GM18502 (cell line): ENCODE results near the gene PTPRN2.
"Not testable (repeated sequence)": the region's sequence is repeated elsewhere in the genome, so short reads cannot be mapped to it uniquely, and the experiment has no call there.

Experiments
- ATAC-seq: cut with Tn5 transposase; IDR thresholded peaks from one replicate; pipeline ENCODE4 v1.9.1; 2021; ENCODE audit warnings: mild to moderate bottlenecking; ENCODE audit not compliant: unreplicated experiment, poor library complexity

The PTPRN2 gene

DNA sequence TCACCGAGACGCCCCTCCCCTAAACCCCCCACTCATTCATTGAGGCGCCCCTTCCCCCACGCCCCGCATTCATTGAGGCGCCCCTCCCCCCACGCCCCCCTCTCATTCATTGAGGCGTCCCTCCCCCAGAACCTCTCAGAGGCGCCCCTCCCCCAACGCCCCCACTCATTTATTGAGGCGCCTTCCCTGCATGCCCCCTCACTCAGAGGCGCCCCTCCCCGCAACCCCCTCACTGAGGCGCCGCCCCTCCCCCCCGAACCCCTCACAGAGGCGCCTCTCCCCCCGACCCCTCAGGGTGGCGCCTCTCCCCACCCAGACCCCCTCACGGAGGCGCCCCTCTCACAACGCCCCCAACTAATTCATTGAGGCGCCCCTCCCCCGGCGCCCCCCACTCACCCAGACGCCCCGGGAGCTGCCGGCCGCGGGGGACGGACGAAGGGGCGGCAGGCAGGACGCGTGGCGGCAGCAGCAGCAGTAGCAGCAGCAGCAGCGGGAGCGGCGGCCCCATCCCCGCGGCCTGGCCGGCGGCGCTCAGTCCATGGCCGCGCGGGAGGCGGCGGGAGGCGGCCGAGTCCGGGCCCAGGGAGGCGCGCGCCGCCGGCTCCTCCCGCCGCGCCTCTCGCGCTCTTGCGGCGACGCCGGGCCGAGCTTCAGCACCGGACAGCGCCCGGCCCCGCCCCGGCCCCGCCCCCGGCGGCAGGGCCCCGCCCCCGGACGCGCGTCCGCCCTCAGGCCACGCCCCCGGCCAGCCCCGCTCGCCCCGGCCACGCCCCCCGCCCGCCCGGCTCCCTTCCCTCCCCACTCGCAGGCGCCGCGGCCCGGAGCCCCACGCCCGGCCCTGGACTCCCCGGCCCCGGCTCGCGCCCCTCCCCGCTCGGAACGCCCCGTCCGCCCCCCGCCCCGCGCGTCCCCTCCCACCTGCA lies at the start of gene PTPRN2:
TSS of gene PTPRN2 (minus strand) at position 662 of the 923 bp plus-strand sequence.
- peak; percentile 80 for ATAC-seq

DNA sequence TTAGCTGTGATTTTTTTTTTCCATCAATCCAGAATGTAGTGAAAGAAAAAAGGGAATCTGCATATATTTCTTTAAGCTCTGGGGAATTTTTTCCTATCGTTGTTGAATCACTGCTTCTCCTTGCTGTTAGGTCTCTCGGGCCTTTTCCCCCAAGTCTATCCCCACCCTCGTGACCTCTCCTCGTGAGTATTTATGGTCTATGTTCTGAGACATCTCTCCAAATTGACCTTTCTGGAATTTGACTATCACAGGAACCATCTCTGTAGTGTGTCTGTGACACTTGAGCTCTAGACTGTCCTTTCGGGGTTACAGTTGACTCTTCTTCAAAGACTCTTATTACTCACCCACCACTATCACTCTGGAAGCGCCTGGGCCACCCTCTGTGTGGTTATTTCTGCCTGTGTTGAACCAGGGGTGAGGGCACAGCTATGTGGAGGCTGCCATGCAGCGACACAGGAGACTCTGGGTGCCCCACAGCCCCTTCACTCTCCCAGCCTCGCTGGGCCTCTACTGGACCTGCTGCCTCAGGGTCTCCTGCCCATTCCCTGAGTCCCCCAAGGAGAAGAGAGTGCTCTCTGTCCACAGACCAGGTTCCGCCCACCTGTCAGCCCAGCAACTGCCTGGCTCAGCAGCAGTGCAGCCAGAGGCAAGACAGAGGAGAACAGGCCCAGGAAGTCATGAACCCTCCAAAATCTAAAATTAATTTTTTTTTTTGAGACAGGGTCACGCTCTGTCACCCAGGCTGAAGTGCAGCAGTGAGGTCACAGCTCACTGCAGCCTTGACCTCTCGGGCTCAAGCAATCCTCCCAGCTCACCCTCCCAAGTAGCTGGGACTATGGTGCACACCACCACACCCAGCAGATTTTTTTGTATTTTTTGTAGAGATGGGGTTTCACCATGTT lies 45.7 kb upstream of the PTPRN2 start:
- ATAC-seq = peak; percentile 78

DNA sequence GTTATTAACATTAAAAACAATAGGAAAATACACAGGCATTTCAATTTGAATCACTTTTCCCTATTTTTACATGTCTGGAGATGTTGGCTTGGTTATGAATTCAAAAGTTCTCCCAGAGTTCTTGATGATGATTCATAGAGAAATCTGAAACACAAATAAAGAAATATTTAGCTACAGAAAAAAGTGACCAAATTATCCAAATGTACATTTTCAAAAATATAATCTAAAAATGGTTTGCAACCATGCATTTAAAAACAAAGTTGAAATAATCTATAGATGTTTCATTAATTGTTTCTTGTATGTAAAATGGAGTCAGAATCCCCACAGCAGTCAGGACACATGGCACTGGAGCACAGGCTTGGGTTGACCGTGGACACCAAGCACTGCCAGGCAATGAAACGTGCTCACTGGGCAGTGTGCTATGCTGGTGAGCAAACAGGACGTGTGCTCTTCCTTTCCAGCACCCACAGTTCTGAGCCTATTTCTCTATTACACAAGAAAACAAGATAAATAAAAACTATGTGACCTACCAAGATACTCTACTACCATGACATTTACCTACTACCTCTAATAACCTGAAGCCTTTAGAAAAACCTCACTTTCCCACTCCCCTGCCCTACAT lies 44.1 kb upstream of the PTPRN2 start:
- ATAC-seq = no peak

DNA sequence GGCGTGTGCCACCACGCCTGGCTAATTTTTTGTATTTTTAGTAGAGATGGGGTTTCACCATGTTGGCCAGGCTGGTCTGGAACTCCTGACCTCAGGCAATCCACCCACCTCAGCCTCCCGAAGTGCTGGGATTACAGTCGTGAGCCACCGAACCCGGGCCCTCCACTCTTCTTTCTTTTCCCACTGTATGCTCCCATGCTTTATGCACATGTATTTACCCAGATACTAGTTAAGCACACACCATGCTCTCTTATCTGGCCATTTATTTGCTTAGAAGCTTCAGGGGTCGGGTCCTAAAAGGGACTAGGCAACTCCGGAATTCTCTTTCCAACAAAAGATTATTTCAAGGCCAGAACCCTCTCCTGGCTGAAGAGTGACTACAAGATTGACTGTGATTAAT lies 38.7 kb upstream of the PTPRN2 start:
- ATAC-seq = not testable (repeated sequence)

- ATAC-seq = no peak
Observed at GRCh38 chr7:158623241-158623640, 35.6 kb upstream of the PTPRN2 start.

DNA sequence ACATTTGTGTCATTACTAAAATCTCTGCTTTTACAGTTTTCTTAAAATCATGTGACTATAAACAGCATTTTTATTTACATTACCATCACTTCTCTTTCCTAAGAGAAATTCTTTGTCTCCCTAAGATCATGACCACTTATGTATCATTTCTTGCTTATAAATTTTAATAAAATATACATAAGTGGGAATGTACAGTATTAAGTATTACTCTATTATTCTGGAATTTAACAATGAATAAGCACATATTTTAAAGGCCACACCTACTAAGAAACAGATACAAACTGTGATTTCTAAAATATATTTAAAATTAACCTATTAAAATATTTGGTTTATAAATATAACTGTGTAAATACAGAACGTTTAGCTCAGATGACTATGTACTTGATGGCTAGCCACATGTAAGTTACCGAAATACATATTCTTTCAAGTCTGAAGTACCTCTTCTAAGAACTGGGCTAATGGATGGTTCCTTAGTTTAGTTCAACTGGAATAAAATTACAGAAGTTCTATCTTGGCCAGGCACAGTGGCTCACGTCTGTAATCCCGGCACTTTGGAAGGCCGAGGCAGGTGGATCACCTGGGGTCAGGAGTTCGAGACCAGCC lies 33.3 kb upstream of the PTPRN2 start:
- no peak for ATAC-seq

- ATAC-seq = no peak
Observed at GRCh38 chr7:158620418-158620817, 32.8 kb upstream of the PTPRN2 start.

GRCh38 chr7:158618745-158619140 lies 31.1 kb upstream of the PTPRN2 start:
- no peak for ATAC-seq

- no peak for ATAC-seq
Observed at GRCh38 chr7:158617737-158618128, 30.1 kb upstream of the PTPRN2 start.

- ATAC-seq = no peak
Observed at GRCh38 chr7:158616050-158616449, 28.4 kb upstream of the PTPRN2 start.

DNA sequence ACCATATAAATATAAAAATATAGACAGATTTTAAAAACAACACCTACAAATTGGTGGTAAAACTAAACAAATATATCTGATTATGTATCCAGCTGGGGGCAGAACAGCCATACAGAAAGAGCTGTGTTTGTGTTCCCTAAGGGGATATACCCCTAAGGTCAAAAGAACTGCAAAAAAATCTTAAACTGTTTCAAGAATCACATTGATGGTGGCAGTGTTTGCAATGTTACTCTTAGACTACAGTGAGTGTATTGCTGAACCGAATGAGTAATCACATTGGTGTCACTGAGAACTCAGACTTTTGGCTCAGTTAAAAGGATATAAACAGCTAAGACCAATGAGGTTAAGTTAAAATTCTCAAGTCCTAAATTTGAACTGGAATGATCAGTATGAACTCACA lies 27.1 kb upstream of the PTPRN2 start:
- no peak for ATAC-seq

- peak; percentile 96 for ATAC-seq
Observed at GRCh38 chr7:158613481-158613880, 25.9 kb upstream of the PTPRN2 start.

GRCh38 chr7:158612546-158612945 lies 24.9 kb upstream of the PTPRN2 start:
- ATAC-seq = no peak

DNA sequence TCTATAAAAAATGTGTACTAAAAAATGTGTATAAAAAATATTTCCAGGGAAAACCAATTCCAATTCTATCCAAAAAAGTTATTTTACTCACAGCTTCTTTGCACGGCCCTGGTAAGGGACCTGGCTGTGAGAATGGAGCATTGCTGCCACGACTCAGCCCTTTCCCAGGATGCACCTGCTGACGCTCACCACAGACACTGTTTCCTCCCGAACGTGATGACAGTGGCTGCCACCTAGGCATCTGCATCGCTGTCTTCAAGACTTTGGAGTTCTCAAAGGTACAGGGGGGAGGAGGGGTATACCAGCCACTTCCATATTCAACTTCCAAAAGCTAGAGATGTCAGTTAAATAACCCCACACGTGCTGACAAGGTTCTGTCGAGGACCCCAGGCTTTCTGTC lies 23.9 kb upstream of the PTPRN2 start:
- ATAC-seq = no peak

- no peak for ATAC-seq
Observed at GRCh38 chr7:158609313-158609974, 21.8 kb upstream of the PTPRN2 start.

GRCh38 chr7:158607563-158607962 lies 19.9 kb upstream of the PTPRN2 start:
- no peak for ATAC-seq

DNA sequence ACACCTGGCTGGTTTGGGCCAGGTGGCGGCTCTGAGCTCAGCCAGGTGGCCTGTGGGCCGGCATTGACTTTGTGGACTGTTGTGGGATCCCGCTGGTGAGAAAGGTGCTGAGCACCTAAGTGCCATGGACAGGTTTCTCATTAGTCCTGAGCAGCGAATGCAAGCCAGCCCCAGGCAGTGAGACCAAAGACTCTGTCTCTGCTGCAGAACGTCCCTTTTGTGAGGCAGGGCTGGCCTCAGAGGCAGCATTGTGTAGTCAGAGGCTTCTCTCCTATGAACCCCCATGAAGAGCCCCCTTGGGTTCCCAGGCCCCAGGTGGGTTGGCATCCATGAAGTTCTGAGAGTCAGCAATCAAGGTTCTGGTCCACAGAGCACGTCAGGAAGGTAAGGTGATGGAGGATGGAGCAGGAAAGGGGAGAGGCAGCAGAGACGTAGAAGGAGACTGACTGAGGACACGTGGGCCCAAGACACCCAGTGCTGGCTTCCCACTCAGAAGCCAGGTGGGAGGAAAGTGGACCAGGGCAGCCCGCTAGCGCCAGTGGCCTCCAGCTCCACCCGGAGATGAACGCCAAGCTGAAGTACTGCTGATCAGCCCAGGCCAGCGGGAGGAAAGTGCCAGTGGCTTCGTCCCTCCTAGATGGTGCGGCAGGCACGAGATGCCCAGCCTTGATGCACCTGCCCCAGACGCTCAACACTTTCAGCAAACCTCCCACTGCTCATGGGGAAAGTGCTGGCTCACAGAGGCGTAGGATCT lies 19.2 kb upstream of the PTPRN2 start:
- ATAC-seq = no peak

DNA sequence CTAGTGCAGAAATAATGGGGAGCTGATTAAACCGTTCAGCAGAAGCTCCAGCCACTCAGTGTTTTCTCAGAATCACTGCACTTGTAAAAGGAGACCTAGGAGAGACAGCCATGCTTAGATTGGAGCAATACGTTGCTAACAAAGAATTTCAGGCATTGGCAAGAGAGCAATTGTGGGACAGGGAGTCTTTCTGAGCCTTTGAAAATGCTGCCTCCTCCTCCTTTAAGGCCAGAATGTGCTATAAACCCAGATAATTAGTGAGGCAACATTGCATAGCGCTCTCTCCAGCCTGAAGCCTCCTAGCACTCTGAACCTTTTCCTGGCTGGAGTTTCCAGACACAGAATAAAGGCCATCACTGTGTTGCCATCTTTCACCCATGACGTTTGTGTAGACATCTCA lies 18.5 kb upstream of the PTPRN2 start:
- ATAC-seq = no peak
